Keratinocyte (primary cell): ENCODE data around the gene POLA1. TPM values are rescaled to one million over a fixed set of nuclear protein-coding genes. Genes with fewer than 3 reads are reported as not detected.
"Not testable (repeated sequence)": the region's sequence is repeated elsewhere in the genome, so short reads cannot be mapped to it uniquely, and the experiment has no call there.

Experiments used
- DNase-seq: peaks from one replicate; pipeline ENCODE4 v3.0.0-alpha.2; 2011; ENCODE audit warnings: low read depth, missing footprints, low spot score
- FAIRE-seq: peaks from 2 replicates; lab custom pipeline; 2011; peaks lifted over from hg19 to GRCh38; lab: Jason Lieb, UNC
- H2AFZ ChIP-seq: 2 replicates; pipeline ENCODE4 v1.6.0; 2012; ENCODE audit warnings: low read length, control low read depth, inconsistent platforms; ENCODE audit not compliant: control insufficient read depth
- H3K27ac ChIP-seq: 2 replicates; pipeline ENCODE4 v1.5.1; 2011; ENCODE audit warnings: low read length; ENCODE audit not compliant: control insufficient read depth, insufficient read depth
- H3K27me3 ChIP-seq: 3 replicates; pipeline ENCODE4 v1.6.0; 2011; ENCODE audit warnings: low read length; ENCODE audit not compliant: control insufficient read depth, insufficient read depth; ENCODE audit errors: extremely low read depth
- H3K36me3 ChIP-seq, 2 experiments: 2 replicates in 1 of 2; 3 replicates in 1 of 2; pipeline ENCODE4 v1.5.1; 2011; ENCODE audit warnings: low read length in 2 of 2, mild to moderate bottlenecking in 1 of 2; ENCODE audit not compliant: control insufficient read depth in 2 of 2, insufficient read depth in 2 of 2; ENCODE audit errors: extremely low read depth in 1 of 2
- H3K4me1 ChIP-seq: 3 replicates; pipeline ENCODE4 v1.5.1; 2011; ENCODE audit warnings: low read length; ENCODE audit not compliant: control insufficient read depth, insufficient read depth; ENCODE audit errors: extremely low read depth
- H3K4me2 ChIP-seq: 3 replicates; pipeline ENCODE4 v1.6.0; 2011; ENCODE audit warnings: low read depth, low read length; ENCODE audit not compliant: control insufficient read depth, insufficient read depth; ENCODE audit errors: extremely low read depth
- H3K4me3 ChIP-seq, 3 experiments: fragments of 200-600 bp in 1 of 3; sonication (generic) in 1 of 3; 2 replicates in 2 of 3; 3 replicates in 1 of 3; pipeline ENCODE4 v1.5.1; 2011 to 2016; ENCODE audit warnings: low read length in 3 of 3, mild to moderate bottlenecking in 3 of 3, control low read depth in 2 of 3, inconsistent platforms in 1 of 3, low read depth in 1 of 3, mixed read lengths in 1 of 3, mixed run types in 1 of 3, moderate library complexity in 1 of 3; ENCODE audit not compliant: control insufficient read depth in 2 of 3, insufficient read depth in 2 of 3; ENCODE audit errors: extremely low read depth in 1 of 3
- H3K79me2 ChIP-seq: 2 replicates; pipeline ENCODE4 v1.6.0; 2012; ENCODE audit warnings: low read length; ENCODE audit not compliant: control insufficient read depth, insufficient read depth
- H3K9ac ChIP-seq: 3 replicates; pipeline ENCODE4 v1.6.0; 2011; ENCODE audit warnings: low read length; ENCODE audit not compliant: control insufficient read depth, insufficient read depth; ENCODE audit errors: extremely low read depth
- H3K9me1 ChIP-seq: 3 replicates; pipeline ENCODE4 v1.6.0; 2011; ENCODE audit warnings: low read length; ENCODE audit not compliant: control insufficient read depth, insufficient read depth; ENCODE audit errors: extremely low read depth
- H3K9me3 ChIP-seq: 2 replicates; pipeline ENCODE4 v1.5.1; 2012; ENCODE audit warnings: low read depth, low read length; ENCODE audit not compliant: control insufficient read depth
- H4K20me1 ChIP-seq: 3 replicates; pipeline ENCODE4 v1.6.0; 2011; ENCODE audit warnings: low read length; ENCODE audit not compliant: control insufficient read depth, insufficient read depth; ENCODE audit errors: extremely low read depth
- CTCF ChIP-seq, 3 experiments: IDR thresholded peaks in 1 of 3; conservative IDR thresholded peaks in 1 of 3; optimal IDR thresholded peaks in 1 of 3; 2 replicates in 2 of 3; 3 replicates in 1 of 3; pipeline versions ENCODE3 to v1.5.1; 2011; ENCODE audit warnings: low read length in 3 of 3, mild to moderate bottlenecking in 3 of 3, moderate library complexity in 2 of 3, control low read depth in 1 of 3, inconsistent platforms in 1 of 3; ENCODE audit not compliant: insufficient read depth in 2 of 3; ENCODE audit errors: extremely low read depth in 1 of 3
- EZH2 ChIP-seq: IDR thresholded peaks from one replicate; pipeline ENCODE4 v1.6.1; 2012; ENCODE audit warnings: inconsistent platforms, mild to moderate bottlenecking, low read length, moderate library complexity
- dilution Hi-C: fragments of 300-500 bp; cut with MboI; formaldehyde crosslinking; loops from one replicate; pipeline ENCODE4 v1.7.0; 2020; ENCODE audit warnings: low sequenced_read_pairs; ENCODE audit not compliant: extremely low pct_ligation_motif_present
- polyA plus RNA-seq, 5 experiments: library from polyadenylated mRNA; depleted of rRNA in 3 of 5; stranded (reverse) in 3 of 5; stranded (forward) in 1 of 5; unstranded in 1 of 5; fragments of >200 nt; gene quantifications; 1 replicate in 1 of 5; 2 replicates in 3 of 5; 3 replicates in 1 of 5; pipeline versions ENCODE4 v1.2.1 to v1.2.3, GENCODE V29; 2011 to 2012; ENCODE audit warnings: missing spikeins in 2 of 5, low read depth in 1 of 5, low replicate concordance in 1 of 5

The POLA1 gene
- polyA plus RNA-seq, 1 donor (not counting 4 experiments of a cell fraction or from before 2014, with no cell fraction given): 3.9 TPM

- H3K79me2 ChIP-seq: no peaks in the 10 kb centered on the region
These were observed 45.2 kb upstream of the POLA1 start for GRCh38 chrX:24648495-24648894.

DNA sequence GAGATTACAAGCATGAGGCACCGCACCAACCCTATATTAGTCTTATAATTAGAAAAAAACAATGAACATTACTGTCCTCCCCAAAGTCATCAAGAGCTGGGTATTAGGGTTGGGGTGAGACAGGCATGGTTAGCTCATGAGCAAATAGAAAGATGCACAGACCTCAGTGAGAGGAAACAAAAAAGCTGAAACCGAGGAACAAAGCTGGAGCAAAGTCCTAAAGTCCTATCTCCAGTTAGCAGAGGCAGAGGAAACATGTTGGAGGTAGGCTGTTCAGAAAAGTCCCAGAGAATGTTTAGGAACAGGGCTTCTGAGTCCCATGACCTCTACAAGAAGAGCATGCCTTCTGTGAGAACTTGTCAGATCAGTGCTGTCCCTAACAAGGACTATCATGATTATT, 41.9 kb upstream of the POLA1 start:
- TF ChIP-seq EZH2: no peak
- TF ChIP-seq CTCF (optimal IDR thresholded peaks at IDR 0.05 in 1 of 3, IDR thresholded peaks at IDR 0.05 in 1 of 3, conservative IDR thresholded peaks at IDR 0.05 in 1 of 3; ENCODE audit: extremely low read depth in 1 of 3, insufficient read depth in 2 of 3, low read length in 3 of 3): no peak
- no peaks in the 10 kb centered on the region for H3K9me3 ChIP-seq
- no peak overlapping the region for H2AFZ ChIP-seq
- H3K36me3 ChIP-seq: no peaks in the 10 kb centered on the region
- no peaks in the 10 kb centered on the region for H3K9me1 ChIP-seq
- H4K20me1 ChIP-seq: no peaks in the 10 kb centered on the region
- H3K27me3 ChIP-seq: no peaks in the 10 kb centered on the region
- no peak overlapping the region for H3K27ac ChIP-seq
- no peak overlapping the region for H3K4me2 ChIP-seq
- FAIRE-seq (no peak), DNase-seq (no peak)
- no peaks in the 10 kb centered on the region for H3K79me2 ChIP-seq
- no peak overlapping the region for H3K9ac ChIP-seq
- no peaks in the 10 kb centered on the region for H3K4me1 ChIP-seq
- no peak overlapping the region for H3K4me3 ChIP-seq
- dilution Hi-C loops: no loop called here

More at GRCh38 chrX:24648495-24648894, 45.2 kb upstream of the POLA1 start:
- FAIRE-seq: no peak
- Histone ChIP-seq H4K20me1 (no peaks in the 10 kb centered on the region), H3K9me3 (no peaks in the 10 kb centered on the region), H3K36me3 (no peaks in the 10 kb centered on the region), H3K27ac (no peak overlapping the region), H3K27me3 (no peaks in the 10 kb centered on the region), H3K4me2 (no peak overlapping the region), H3K9me1 (no peaks in the 10 kb centered on the region), H3K4me1 (no peaks in the 10 kb centered on the region), H2AFZ (no peak overlapping the region), H3K9ac (no peak overlapping the region), H3K4me3 (no peak overlapping the region)
- dilution Hi-C loops: no loop called here
- TF ChIP-seq EZH2: no peak
- no peak for TF ChIP-seq CTCF (optimal IDR thresholded peaks at IDR 0.05 in 1 of 3, IDR thresholded peaks at IDR 0.05 in 1 of 3, conservative IDR thresholded peaks at IDR 0.05 in 1 of 3; ENCODE audit: extremely low read depth in 1 of 3, insufficient read depth in 2 of 3, low read length in 3 of 3)
- no peak for DNase-seq

DNA sequence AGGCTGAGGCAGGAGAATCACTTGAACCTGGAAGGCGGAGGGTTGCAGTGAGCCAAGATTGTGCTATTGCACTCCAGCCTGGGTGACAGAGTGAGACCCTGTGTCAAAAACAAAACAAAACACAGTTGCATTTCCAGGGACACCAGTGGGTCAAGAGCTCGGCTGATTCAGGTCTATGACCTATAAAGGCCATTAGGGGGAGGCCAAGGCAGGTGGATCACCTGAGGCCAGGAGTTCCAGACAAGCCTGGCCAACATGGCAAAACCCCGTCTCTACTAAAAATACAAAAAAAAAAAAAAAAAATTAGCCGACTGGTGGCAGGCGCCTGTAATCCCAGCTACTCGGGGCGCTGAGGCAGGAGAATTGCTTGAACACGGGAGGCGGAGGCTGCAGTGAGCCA, 38.0 kb upstream of the POLA1 start:
- H3K36me3 ChIP-seq, H3K4me1 ChIP-seq, H4K20me1 ChIP-seq, H3K9me3 ChIP-seq, H3K79me2 ChIP-seq, H3K9me1 ChIP-seq, H3K9ac ChIP-seq, DNase-seq, H3K4me3 ChIP-seq, H2AFZ ChIP-seq, FAIRE-seq, H3K4me2 ChIP-seq, H3K27me3 ChIP-seq, dilution Hi-C loops, H3K27ac ChIP-seq: not testable (repeated sequence)
